ENCODE results near the gene SFMBT2. TPM values are rescaled to one million over a fixed set of nuclear protein-coding genes. Genes with fewer than 3 reads are reported as not detected.

The SFMBT2 gene
- total RNA-seq, 1 experiment from 2014 or later: 0.02 TPM

DNA sequence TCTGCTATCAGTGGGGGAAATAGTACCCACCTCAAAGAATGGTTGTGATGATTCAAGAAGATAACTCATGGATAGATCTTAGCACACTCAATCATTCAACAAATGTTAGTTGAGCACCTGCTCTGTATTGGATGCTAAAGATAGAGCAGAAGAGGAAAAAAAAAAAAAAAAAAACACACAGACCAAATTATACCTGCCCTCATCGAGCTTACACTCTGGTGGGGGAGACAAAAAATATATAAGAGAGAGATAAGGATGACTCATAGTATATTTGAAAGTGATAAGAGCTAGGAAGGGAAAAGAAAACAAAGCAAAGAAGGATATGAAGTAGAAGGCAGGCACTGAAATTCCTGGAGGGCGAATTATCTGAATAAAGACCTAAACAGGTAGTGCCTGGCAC, 258.5 kb downstream of the SFMBT2 start:
- Histone ChIP-seq H3K4me2 (ENCODE audit: low read length) (no peak overlapping the region), H3K9ac (ENCODE audit: low read length) (no peak overlapping the region), H3K79me2 (ENCODE audit: insufficient read depth, low read length) (no peaks in the 10 kb centered on the region), H3K36me3 (ENCODE audit: control insufficient read depth in 1 of 2, insufficient read depth in 2 of 2, low read length in 2 of 2) (no peaks in the 10 kb centered on the region), H4K20me1 (ENCODE audit: insufficient read depth) (no peaks in the 10 kb centered on the region), H3K9me2 (ENCODE audit: insufficient read depth) (no peaks in the 10 kb centered on the region), H3K27me3 (ENCODE audit: insufficient read depth, low read length) (0 out of 2 replicates have a peak, but pooled peaks cover 2% of the 10 kb centered on the region), H2AFZ (ENCODE audit: low read depth, low read length, poor library complexity, severe bottlenecking) (no peak overlapping the region), H3K27ac (ENCODE audit: low read depth, low read length) (no peak overlapping the region), H3K4me1 (ENCODE audit: control insufficient read depth in 1 of 2, insufficient read depth in 2 of 2, low read length in 2 of 2) (no peaks in the 10 kb centered on the region), H3K4me3 (replicated peaks in 1 of 2; ENCODE audit: low read depth in 1 of 2, low read length in 2 of 2) (no peak overlapping the region), H3K9me3 (ENCODE audit: control insufficient read depth in 1 of 2, insufficient read depth in 1 of 2, low read depth in 1 of 2, low read length in 2 of 2) (no peaks in the 10 kb centered on the region)
- TF ChIP-seq JUND (IDR thresholded peaks at IDR 0.05) (no peak), ZFX (IDR thresholded peaks at IDR 0.05) (no peak), SRF (IDR thresholded peaks at IDR 0.05; ENCODE audit: low read depth) (no peak)
- TF ChIP-seq, protein P1, sequence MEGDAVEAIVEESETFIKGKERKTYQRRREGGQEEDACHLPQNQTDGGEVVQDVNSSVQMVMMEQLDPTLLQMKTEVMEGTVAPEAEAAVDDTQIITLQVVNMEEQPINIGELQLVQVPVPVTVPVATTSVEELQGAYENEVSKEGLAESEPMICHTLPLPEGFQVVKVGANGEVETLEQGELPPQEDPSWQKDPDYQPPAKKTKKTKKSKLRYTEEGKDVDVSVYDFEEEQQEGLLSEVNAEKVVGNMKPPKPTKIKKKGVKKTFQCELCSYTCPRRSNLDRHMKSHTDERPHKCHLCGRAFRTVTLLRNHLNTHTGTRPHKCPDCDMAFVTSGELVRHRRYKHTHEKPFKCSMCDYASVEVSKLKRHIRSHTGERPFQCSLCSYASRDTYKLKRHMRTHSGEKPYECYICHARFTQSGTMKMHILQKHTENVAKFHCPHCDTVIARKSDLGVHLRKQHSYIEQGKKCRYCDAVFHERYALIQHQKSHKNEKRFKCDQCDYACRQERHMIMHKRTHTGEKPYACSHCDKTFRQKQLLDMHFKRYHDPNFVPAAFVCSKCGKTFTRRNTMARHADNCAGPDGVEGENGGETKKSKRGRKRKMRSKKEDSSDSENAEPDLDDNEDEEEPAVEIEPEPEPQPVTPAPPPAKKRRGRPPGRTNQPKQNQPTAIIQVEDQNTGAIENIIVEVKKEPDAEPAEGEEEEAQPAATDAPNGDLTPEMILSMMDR (IDR thresholded peaks at IDR 0.05 in 2 of 3, conservative IDR thresholded peaks at IDR 0.05 in 1 of 3; ENCODE audit: borderline replicate concordance in 1 of 3, insufficient read depth in 1 of 3, low read depth in 2 of 3, low read length in 2 of 3): no peak
- RAD21 ChIA-PET (ENCODE audit: low non-redundant PET in 1 of 2, low total read pairs in 2 of 2, uncharacterized antibody in 2 of 2, unreplicated experiment in 2 of 2): no interaction called here
- DNase-seq (ENCODE audit: low read depth, low spot score) (no peak), ATAC-seq (no peak)
- CTCF ChIA-PET: no interaction called here
- POLR2A ChIA-PET: no interaction called here
- intact Hi-C loops (cut with micrococcal nuclease): no loop called here
- no TSS peak for BruUV-seq (replicated peaks)

DNA sequence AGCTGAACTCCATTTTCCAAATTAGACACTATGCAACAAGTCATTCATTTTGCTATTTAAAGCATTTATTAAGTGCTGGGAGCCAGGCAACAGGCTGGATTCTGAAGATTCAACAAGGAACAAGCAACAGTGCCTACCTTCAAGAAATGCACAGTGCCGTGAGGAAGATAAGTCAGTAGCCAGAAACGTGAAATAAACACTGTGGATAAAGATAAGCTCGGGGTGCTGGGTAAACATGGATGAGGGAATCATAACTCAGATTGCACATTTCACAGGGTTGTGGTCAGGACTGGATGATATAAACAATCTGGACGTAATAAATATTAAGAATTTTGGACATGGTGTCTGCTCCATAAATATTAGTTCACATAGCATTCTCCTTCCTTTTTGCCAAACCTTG, 259.3 kb downstream of the SFMBT2 start:
- H3K4me3 ChIP-seq (replicated peaks in 1 of 2; ENCODE audit: low read depth in 1 of 2, low read length in 2 of 2): no peak overlapping the region
- no peak overlapping the region for H3K4me2 ChIP-seq (ENCODE audit: low read length)
- no peak overlapping the region for H3K27ac ChIP-seq (ENCODE audit: low read depth, low read length)
- H3K9ac ChIP-seq (ENCODE audit: low read length): no peak overlapping the region
- POLR2A ChIA-PET: no interaction called here
- no peaks in the 10 kb centered on the region for H3K79me2 ChIP-seq (ENCODE audit: insufficient read depth, low read length)
- no peaks in the 10 kb centered on the region for H3K9me2 ChIP-seq (ENCODE audit: insufficient read depth)
- H2AFZ ChIP-seq (ENCODE audit: low read depth, low read length, poor library complexity, severe bottlenecking): no peak overlapping the region
- no TSS peak for BruUV-seq (replicated peaks)
- DNase-seq (ENCODE audit: low read depth, low spot score) (no peak), ATAC-seq (no peak)
- H3K36me3 ChIP-seq (ENCODE audit: control insufficient read depth in 1 of 2, insufficient read depth in 2 of 2, low read length in 2 of 2): no peaks in the 10 kb centered on the region
- RAD21 ChIA-PET (ENCODE audit: low non-redundant PET in 1 of 2, low total read pairs in 2 of 2, uncharacterized antibody in 2 of 2, unreplicated experiment in 2 of 2): no interaction called here
- no peaks in the 10 kb centered on the region for H3K4me1 ChIP-seq (ENCODE audit: control insufficient read depth in 1 of 2, insufficient read depth in 2 of 2, low read length in 2 of 2)
- intact Hi-C loops (cut with micrococcal nuclease): no loop called here
- 0 out of 2 replicates have a peak, but pooled peaks cover 2% of the 10 kb centered on the region for H3K27me3 ChIP-seq (ENCODE audit: insufficient read depth, low read length)
- CTCF ChIA-PET: no interaction called here
- H4K20me1 ChIP-seq (ENCODE audit: insufficient read depth): no peaks in the 10 kb centered on the region
- H3K9me3 ChIP-seq (ENCODE audit: control insufficient read depth in 1 of 2, insufficient read depth in 1 of 2, low read depth in 1 of 2, low read length in 2 of 2): no peaks in the 10 kb centered on the region
- no peak for TF ChIP-seq POLR2AphosphoS5 (IDR thresholded peaks at IDR 0.05; ENCODE audit: low read depth, low read length)
- TF ChIP-seq, protein P2, sequence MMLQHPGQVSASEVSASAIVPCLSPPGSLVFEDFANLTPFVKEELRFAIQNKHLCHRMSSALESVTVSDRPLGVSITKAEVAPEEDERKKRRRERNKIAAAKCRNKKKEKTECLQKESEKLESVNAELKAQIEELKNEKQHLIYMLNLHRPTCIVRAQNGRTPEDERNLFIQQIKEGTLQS (IDR thresholded peaks at IDR 0.05): no peak
- TF ChIP-seq SIN3A (IDR thresholded peaks at IDR 0.05; ENCODE audit: low read depth): no peak
- TF ChIP-seq EZH2 (IDR thresholded peaks at IDR 0.05): no peak
- TF ChIP-seq, protein P1 (IDR thresholded peaks at IDR 0.05 in 2 of 3, conservative IDR thresholded peaks at IDR 0.05 in 1 of 3; ENCODE audit: borderline replicate concordance in 1 of 3, insufficient read depth in 1 of 3, low read depth in 2 of 3, low read length in 2 of 3): no peak
- TF ChIP-seq EZH2phosphoT487 (IDR thresholded peaks at IDR 0.05; ENCODE audit: borderline replicate concordance): no peak
- TF ChIP-seq ZBTB33 (IDR thresholded peaks at IDR 0.05; ENCODE audit: extremely low read depth, insufficient replicate concordance, low read length): no peak
- TF ChIP-seq, protein P3, sequence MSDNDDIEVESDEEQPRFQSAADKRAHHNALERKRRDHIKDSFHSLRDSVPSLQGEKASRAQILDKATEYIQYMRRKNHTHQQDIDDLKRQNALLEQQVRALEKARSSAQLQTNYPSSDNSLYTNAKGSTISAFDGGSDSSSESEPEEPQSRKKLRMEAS (IDR thresholded peaks at IDR 0.05): no peak
- no peak for TF ChIP-seq SRF (IDR thresholded peaks at IDR 0.05; ENCODE audit: low read depth)
- TF ChIP-seq TCF7L2 (IDR thresholded peaks at IDR 0.05; ENCODE audit: borderline replicate concordance, extremely low read depth, insufficient read depth, insufficient read length): no peak
- TF ChIP-seq POLR2A (IDR thresholded peaks at IDR 0.05; ENCODE audit: borderline replicate concordance, extremely low read depth, insufficient read depth, insufficient read length): no peak
- TF ChIP-seq FOSL1 (IDR thresholded peaks at IDR 0.05; ENCODE audit: low read depth): no peak
- TF ChIP-seq CBX3 (IDR thresholded peaks at IDR 0.05; ENCODE audit: low read depth): no peak

All from HCT116 (cell line).